SH-SY5Y (cell line): ENCODE results near the gene PRR33.

ENCODE experiments used
- GATA2 ChIP-seq: IDR thresholded peaks from 2 replicates; pipeline ENCODE4 v1.6.1; 2011; ENCODE audit warnings: mild to moderate bottlenecking, low read depth, low read length
- GATA3 ChIP-seq: IDR thresholded peaks from 2 replicates; pipeline ENCODE4 v1.6.1; 2011; ENCODE audit warnings: low read depth, mild to moderate bottlenecking, low read length, moderate library complexity

The PRR33 gene

DNA sequence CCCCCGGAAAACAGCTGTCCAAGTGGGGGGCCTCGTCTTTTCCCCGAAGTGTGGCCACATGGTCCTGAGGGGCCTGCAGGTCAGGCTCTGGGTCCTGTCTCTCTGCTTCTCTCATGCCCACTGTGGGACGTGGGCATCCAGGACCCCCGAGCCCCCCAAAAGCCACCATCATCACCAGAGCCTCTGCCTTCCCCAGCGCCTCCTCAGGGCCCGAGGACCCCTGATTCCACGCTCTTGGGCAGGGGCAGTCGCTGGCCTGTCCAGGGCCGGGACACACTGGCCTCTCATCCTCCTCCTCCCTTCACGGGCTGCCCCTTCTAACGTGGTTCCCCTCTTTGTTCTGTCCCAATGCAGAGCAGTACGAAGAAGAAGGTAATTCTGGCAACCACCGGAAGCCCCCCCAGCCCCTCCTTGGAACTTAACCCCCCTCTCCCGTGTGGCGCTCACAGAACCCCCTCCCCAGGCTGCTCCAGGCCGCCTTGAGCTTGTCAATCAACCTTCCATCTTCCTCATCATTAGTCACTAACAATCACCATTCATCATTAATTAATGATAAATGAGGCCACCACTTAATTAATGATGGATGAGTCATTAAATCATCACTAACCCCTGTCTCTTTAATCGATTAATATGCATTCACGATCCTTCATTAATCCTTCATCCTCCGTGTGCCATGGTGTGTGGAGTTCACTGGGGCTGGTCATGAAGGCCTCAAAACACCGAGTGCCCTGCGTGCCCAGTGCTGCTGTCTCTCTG, 31.7 kb upstream of the PRR33 start:
- no peak for TF ChIP-seq GATA2
- TF ChIP-seq GATA3, result no peak

DNA sequence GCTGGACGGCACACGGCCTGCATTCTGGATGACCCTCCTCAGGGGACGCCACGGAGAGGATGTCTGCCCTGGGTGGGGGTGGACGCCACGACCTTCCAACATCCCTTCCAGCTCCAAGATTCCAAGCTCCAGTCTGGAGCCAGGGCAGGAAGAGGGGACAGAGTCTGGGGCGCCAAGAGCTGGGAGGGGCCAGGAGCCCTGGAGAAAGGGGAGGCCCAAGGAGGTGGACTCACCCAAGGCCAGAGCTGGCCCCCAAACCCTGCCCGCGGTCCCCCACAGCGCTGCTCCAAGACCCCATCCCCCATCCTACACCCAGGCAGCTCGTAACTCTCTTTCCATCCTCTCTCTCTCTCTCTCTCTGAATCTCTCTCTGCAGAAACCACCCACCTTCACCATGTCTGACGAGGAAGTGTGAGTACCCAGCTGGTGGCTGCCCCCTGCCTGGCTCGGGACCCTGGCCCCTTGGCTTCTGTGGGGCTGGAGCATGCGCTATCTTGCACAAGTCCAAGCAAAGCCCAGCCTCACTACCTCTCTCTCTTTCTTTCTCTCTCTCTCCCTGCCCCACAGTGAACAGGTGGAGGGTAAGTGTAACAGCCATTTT, 30.9 kb upstream of the PRR33 start:
- TF ChIP-seq GATA3, result no peak
- TF ChIP-seq GATA2, result no peak

DNA sequence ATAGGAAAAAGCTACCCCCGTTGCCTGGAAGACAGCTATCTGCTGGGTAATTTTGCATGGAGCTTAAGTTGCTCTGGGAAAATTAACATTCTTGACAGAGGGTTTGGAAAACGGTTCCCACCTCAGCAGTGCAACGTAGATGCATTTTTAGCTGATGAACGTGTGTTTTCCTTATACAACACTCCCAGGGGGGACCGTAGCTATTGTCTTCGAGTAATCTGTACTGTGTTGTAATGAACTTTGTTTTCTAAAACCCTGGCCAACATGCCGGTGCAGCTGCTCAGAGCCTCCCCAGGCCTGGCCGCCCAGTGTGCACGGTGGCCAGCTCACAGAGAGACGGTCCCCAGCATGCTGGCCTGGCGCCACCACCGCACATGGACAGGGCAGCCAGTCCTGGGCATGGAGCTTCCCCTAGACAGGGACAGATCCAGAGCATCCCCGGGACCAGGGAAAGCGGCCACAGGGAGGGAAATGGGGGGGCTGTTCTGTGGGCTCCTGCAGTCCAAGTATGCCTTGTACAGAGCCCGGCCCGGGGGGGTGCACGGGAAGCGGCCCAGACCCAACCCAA, 30.0 kb upstream of the PRR33 start:
- TF ChIP-seq GATA3 (no peak), GATA2 (no peak)

DNA sequence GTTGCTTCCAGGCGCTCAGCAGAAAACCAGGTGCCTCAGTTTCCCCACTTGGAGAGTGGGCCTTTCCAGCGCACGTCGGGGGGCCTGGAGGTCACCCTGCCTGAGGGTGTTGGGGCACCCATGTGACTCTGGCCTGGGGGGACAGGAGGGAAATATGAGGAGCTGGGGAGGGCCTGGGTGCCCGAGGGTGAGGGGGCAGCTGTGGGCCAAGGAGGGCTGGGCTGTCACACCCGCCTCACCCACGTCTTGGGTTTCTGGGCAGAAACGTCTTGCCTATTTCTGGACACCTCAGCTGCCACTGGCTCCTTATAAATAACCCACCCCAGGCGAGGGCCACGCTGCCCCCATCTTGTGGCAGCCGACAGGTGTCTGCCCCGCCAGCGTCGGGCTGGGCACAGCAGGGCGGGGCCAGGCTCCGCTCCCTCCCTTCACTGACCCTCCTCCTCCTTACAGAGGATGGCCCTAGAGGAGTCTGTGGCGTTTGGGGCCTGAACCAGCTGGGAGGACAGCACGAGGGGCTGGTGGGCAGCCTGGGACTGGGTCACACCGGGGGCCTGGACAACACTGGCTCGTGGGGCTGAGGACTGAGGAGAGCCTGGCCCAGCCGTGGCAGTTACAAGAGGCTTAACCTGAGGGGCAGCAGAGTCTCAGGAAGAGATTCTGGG, 29.3 kb upstream of the PRR33 start:
- TF ChIP-seq GATA2, result no peak
- TF ChIP-seq GATA3, result no peak

DNA sequence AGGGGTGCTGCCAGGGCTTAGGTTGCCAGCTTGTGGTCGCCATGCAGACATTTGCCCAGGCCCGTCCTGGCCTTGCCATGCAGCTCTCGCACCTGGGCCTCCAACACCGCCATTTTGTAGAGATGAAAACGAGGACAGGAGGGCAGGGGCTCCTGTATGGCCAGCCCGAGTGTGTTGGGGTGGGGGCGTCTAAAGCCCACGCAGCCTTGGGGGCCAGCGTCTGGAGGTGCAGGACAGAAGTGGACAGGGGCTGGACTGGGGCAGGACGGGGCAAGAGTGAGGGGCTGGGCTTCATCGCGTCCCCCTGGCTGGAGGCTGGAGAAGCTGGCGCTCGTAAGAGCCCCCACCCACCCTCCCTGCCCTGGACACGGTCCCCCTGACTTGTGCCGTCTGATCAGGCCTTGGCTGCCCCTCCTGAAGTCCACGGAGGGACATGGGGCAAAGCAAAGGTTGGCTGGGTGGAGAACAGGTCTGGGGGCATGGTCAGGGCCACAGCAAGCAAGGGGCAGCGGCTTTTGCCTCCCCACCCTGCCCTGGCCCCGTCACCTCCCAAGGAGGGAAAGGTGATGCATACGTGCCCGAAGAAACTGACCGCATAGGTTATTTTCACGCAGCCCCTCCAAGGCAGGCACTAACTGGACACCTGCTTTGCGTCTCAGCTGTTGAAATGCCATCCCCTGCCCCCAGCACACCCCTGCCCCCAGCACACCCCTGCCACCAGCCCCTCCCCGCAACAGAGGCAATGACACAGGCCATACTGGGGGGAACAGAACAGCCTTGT, 28.6 kb upstream of the PRR33 start:
- no peak for TF ChIP-seq GATA3
- no peak for TF ChIP-seq GATA2

DNA sequence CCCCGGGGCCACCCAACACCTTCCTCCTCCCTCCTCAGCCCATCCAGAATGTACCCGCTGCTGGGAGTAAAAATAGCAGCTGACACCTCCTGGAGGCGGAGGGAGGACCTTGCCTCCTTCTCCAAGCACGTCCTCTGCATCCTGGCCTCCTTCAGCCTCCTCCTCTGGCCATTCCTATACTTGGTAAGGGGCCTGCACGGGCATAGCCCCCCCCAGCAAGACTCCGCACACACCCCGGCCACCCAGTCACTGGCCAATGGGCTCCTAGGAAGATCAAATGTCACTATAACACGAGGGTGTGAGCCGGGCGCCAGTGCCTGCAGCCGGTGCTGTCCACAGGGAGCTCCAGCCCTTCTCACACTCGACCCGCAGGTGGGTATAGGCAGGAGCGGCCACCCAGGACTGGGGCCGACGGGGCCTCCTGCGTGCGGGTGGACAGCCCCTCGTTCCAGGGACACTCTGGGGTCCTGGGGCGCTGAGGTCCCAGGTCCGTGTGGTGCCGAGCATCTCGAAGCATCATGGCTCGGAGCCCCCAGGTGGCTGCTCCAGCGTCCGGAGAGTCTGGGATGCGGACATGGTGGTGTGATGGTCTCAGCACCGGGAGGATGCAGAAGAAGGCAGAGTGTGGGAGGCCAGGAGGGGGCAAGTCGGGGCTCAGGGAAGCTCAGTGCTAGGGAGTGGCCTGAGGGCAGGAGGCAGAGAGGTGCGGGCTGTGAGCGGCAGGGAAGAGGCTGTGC, 27.9 kb upstream of the PRR33 start, which contains the start of gene TNNT3:
Gene TNNT3, plus strand, starts transcription at position 313 of the 737 bp plus-strand sequence. CDS start 3,172 bp downstream, outside the sequence.
- no peak for TF ChIP-seq GATA3
- no peak for TF ChIP-seq GATA2

DNA sequence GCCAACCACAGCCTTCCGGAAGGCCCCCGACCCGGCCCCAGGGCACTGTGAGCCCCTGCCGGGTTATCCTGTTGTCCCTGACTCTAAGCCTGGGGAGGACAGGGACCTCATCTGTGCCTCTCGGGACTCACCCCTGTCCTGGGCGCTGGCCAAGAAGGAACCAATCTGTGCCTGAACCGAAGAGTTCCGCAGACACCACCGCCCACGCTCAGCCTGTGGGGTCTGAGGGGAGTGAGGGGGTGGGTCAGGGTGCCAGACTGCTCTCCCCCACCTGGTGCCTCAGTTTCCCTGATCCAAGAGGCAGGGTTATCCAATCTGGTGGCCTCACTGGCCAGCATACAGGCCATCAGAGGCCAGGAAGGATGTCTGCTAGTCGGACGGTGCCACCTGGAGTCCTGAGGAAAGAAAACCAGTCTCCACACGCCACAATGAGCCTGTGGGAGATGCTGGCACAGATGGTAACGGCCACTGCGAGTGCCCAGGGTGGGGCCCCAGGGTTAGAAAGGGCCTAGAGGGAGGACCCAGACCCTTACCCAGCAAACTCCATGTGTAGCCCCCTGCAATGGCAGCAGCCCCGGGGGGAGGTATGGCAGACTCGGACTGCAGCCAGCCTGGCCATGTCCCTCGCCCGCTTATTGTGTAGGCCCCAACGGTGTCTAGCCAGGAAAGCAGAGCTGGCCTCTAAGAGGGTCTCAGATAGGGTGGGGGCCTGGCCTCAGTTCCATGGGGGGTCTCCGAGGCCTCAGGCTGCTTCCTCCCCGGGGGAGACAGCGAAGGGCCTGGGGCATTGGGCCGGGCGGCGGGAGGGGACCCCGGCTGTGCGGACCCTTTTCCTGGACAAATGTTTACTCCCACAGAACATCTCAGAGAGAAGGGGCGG, 27.0 kb upstream of the PRR33 start:
- TF ChIP-seq GATA2 (no peak), GATA3 (no peak)

DNA sequence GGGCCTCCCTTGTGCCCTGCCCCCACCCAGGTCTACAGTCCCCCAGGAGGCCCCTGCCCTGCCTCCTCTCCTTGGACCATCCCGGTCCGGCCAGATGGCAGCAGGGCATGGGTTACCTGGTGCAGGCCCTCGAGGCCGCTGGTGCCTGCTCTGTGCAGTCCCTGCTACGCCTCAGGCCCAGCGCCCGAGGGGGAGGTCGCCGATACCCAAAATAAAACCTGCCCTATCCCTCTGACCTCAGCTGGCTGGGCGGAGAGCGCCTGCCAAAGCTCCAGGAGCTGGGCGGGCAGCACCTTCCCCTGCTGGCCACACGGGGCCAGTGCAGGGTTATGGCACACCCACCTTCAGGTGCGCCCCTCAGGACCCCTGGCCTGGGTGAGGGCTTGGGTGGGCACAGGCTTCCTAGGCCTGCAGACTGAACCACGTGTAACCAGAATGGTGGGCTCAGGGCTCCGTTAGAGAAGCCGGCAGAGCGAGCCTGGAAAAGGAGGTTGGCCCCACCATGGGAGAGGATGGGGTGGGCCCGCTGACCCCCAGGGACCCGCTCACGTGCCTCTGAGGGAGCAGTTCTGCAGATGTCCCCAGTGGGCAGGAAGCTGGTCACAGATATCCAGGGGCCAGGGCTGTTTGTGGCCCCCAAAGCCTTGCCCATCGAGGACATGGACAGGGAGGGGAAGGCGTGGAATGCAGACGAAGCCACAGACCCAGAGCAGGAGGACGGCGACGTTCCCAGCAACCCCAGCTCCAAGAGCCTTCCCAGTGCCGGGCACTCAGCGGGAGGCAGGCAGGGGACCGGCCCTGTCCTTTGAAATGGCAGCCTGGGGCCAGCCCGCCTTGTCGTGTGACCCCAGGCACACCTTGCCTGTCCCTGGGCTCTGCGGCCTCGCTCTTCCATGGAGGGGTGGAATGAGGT, 26.1 kb upstream of the PRR33 start:
- TF ChIP-seq GATA3 (no peak), GATA2 (no peak)

DNA sequence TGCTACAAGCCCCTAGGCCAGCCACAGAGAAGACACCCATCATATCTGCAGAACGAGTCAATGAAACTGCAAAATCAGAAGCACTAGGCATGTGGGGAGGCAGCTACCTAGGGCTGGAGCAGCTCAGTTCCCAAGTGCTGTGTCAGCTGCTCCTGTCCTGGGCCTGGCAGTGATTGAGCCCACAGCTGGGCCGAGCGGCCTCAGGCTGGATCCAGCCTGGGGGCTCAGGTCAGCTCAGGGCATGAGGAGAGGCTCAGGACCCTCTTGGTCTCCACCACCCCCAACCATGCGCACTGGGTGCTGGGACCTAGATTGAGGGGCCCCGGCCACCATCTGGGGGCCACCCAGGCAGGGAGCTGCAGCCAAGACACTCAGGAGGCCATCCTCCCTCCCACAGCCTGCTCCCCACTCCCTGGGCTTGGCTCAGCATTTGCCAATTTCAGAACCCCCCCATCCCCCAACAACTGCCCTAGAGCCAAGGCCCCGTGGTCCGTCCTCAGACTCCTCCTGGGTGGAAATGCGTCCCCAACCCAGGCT, 25.4 kb upstream of the PRR33 start:
- TF ChIP-seq GATA2 (no peak), GATA3 (no peak)

DNA sequence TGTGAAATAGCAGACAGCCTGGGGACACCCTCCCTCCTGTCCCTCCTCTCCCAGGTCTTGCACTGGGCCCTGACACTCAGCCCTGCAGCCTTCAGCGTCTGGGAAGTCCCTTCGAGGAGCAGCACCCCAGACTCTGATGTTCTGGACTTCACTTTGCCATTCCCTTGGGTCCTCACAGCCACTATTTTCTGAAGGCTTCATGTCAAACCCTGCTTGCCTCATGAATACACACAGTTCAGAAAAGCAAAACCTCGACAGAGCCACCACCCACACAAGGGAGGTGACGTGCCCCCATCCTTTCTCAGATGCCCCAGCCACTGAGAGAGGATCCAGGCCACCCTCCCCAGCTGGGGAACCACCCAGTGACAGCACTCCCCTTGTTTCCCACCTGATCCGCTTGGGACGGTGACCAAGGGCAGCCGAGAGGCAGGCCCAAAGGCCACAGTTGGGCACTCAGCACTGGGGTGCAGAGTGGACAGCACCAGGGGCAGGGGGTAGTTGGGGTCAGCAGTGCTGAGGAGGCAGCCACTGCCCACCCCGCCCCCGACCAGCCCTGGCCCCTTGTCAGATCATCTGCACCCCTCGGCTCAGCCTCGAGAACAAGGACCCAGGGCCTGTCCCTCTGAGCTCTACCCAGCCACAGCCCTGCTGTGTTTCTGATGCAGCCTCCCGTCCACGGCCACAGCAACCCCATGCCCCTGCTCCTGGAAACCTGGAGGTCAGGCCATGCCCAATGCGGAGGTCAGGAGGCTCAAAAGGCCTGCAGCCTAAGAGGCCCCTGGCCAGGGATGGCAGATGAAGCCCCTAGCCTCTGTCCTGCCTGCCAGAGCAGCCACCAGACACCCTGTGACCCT, 24.7 kb upstream of the PRR33 start:
- TF ChIP-seq GATA3 (no peak), GATA2 (no peak)

DNA sequence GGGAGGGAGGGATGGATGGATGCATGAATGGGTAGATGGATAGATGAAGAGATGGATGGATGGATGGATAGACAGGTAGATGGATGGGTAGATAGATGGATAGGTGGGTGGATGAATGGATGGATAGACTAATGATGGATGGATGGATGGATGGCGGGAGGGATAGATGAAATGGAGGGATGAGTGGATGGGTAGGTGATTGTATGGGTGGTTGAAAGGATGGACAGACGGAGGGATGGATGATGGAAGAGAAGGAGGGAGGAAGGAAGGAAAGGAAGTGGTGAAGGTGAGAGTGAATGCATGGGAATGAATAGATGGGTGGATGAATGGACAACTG, 24.1 kb upstream of the PRR33 start:
- no peak for TF ChIP-seq GATA2
- TF ChIP-seq GATA3, result no peak
